GM21717 (cell line): ENCODE data around the gene TEX52.
"Not testable (repeated sequence)": the region's sequence is repeated elsewhere in the genome, so short reads cannot be mapped to it uniquely, and the experiment has no call there.

Experiments
- ATAC-seq: cut with Tn5 transposase; IDR thresholded peaks from one replicate; pipeline ENCODE4 v1.9.1; 2021; ENCODE audit warnings: mild to moderate bottlenecking, moderate library complexity; ENCODE audit not compliant: unreplicated experiment

The TEX52 gene

DNA sequence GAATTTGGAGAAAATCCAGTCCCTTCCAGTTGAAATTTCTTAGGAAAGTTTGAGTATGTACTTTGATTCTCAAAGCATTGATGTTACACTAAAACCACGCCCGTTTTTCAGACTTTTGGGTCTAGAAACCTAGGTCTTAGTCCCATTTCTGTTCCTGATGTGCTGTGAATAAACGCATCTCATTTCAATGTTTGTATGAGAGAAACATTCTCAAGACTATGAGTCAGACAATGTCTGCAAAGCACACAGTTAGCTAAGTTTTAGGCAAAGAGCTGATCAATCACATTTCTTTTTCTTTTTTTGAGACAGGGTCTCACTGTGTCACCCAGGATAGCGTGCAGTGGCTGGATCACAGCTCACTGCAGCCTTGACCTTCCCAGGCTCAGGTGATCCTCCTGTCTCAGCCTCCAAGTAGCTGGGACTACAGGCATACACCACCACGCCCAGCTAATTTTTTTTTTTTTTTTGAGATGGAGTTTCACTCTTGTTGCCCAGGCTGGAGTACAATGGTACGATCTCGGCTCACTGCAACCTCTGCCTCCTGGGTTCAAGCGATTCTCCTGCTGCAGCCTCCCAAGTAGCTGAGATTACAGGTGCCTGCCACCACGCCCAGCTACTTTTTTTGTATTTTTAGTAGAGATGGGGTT is 12.3 kb upstream of the TEX52 start:
- ATAC-seq: not testable (repeated sequence)

GRCh38 chr12:2864198-2864597 is 7.4 kb upstream of the TEX52 start:
- ATAC-seq: no peak

GRCh38 chr12:2863402-2863801 is 6.6 kb upstream of the TEX52 start:
- not testable (repeated sequence) for ATAC-seq

GRCh38 chr12:2862876-2863275 is 6.0 kb upstream of the TEX52 start:
- no peak for ATAC-seq

DNA sequence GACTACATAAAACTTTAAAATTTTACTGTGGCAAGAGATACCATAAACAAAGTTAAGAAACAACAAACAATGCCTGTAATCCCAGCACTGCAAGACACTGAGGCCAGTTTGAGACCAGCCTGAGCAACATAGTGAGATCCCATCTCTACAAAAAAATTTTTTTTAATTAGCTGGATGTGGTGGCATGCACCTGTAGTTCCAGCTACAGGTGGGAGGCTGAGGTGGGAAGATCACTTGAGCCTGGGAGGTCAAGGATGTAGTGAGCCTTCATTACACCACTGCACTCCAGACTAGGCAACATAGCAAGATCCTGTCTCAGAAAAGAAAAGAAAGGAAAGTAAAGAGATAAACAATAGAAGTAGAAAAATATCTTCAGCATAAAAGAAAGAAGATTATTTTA is 3.3 kb upstream of the TEX52 start:
- ATAC-seq: no peak

DNA sequence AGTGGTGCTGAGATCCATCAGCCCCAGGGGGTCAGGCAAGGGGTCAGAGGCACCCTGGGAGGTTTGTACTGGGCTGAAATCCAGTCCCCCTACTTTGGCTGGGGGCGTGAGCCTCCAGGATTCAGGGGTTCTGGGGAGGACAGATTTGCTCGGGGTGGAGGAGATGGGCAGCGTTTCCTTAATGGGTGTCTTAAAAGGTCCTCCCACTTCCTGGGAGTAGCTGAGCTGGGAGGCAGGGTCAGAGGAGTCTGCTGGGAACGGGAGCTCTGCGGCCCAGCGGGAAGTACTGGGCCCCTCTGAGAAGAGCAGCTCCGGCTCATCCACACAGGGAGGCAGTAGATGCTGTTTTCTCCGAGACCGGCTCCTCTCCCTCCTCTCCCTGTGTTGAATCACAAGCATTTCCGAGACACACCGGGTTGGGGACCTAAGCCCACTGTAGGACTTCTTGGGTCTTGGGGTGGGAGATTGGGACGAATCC is 2.1 kb upstream of the TEX52 start:
- no peak for ATAC-seq

DNA sequence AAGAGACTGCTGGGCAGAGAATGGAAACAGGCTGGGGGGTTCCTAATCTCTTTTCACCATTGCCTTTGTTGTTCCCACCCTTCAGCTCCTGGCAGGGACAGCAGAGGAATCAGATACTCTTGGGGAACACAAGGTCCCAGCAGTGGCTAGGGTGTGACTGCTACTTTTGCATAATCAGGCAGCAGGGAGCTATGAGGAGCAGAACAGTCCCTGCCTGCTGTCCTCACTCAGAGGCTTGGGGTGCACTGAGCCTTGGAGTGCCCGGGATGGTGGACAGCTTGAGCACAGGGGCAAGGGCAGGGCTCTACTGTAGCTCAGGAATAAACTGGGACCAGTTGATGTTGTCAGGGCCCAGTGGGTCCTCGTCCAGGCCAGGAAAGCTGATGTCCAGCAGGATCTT is 1.5 kb upstream of the TEX52 start:
- no peak for ATAC-seq

- no peak for ATAC-seq
These were observed 737 bp upstream of the TEX52 start for GRCh38 chr12:2857576-2857975.

GRCh38 chr12:2856051-2856450 is 788 bp downstream of the TEX52 start:
- ATAC-seq: no peak

GRCh38 chr12:2855546-2855945 is 1.3 kb downstream of the TEX52 start:
- ATAC-seq: no peak

DNA sequence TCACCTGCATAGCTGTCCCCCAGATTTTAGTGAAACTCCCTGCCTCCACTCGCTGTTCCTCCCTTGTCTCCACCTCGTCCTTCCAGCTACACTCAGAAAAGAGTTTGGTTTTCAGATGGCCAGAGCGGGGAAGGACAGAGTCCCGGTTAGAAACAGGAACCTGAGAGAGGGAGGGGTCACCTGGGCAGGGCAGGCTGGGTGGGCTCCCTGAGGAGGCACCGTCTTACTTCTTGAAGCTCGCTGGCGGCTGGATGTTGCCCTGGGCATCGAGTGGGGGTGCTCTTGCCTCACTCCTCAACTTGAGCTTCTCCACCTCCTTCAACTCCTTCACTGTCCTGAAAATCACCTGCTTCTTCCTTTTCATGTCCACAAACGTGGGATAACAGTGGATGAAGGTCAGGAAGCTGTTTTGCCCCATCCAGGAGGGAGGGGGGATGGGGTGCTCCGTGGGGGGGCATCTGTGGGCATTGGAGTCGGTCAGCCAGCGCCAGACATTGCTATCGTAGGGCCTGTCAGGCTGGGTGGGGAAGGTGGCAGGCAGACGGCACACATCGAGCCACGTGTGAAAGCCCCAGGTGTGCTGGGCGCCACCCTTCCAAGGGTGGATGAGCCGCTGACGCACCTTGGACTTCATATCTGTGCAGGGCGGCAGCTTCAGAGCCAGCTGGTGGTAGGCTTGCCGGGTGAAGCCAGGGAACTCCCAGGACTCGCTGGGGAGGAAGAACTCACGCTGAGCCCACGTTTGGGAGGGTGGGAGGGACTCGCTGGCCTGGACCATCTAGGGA is 2.0 kb downstream of the TEX52 start:
- ATAC-seq: no peak

- ATAC-seq: no peak
These were observed 3.2 kb downstream of the TEX52 start for GRCh38 chr12:2853626-2854025.

DNA sequence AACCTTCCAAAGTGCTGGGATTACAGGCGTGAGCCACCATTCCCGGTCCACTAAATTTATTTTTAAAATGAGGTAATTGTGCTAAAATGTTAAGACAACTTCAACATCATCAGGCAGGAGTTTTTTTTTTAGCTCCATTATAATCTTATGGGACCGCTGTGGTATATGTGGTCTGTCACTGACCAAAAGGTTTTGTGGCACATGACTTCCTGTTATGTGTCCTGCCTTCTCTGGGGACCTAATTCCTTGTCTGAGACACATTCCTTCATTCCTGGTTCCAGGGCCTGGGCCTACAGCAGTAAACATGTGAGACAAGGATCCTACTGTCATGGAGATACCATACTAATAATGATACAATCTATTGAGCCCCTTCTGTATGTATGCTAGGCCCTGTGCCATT is 4.9 kb downstream of the TEX52 start:
- no peak for ATAC-seq

- ATAC-seq: no peak
These were observed 11.6 kb downstream of the TEX52 start for GRCh38 chr12:2845280-2845679.

GRCh38 chr12:2844786-2845185 is 12.1 kb downstream of the TEX52 start:
- ATAC-seq: no peak

DNA sequence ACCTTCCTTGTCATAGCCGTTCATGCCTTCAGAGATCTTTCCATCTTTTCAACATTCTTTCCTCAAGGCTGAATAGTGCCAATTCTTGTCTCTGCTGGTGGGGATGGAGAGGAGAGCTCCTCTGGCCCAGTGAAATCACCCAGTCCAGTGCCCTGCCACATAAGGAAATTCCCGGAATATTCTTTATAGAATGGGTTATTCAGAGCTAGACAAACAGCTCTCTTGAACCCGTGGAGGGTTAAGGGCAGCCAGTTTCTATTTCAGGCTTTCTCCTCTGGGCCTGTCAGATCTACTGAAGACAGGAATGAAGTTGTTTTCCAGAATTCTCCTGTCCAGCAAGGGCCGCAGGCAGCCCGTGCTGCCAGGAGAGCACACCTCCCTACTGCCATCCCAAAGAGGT is 13.9 kb downstream of the TEX52 start:
- no peak for ATAC-seq

GRCh38 chr12:2841056-2841650 is 15.7 kb downstream of the TEX52 start:
- ATAC-seq: no peak

DNA sequence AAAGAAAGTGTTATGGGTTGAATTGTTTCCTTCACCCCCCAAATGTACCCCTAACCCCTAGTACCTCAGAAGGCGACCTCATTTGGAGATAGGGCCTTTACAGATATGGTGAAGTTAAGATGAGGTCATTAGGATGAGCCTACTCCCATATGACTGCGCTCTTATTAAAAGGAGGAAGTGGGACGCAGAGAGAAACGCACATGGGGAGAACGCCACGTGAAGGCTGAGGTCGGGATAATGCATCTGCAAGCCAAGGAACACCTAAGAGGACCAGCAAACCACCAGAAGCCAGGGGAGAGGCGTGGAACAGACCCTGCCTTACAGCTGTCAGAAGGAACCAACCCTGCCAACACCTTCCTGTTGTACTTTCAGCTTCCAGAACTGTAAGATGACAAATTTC is 20.3 kb downstream of the TEX52 start:
- no peak for ATAC-seq

DNA sequence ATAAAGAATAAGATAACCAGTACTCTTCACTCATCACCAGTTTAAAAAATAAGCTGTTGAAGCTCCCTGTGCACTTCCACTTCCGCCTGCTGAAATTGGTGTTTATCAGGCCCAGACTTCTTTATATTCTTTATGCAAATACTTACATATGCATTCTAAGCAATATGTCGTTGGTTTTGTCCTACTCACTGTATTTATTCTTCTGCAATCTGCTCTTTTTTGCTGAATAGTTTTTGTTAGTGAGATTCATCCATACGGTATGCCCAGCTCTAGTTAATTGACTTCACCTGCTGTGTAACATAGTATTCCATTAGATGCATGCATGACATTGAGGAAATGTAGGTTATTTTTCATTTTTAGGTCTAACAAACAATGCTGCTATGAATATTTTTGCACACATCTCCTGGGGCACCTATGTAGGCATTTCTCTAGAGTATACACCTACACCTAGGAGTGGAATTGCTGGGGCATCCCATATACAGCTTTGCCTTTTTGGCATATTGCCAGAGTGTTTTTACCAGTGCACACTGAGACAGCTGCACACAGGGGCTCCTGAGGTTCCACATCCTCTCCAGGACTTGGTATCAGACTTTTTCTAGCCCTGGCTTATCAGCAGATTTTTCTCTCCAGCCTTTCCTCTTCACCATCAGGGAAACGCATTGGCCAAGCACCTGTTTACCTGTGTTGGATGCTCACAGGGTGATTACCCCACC is 21.0 kb downstream of the TEX52 start:
- ATAC-seq: no peak

- ATAC-seq: no peak
These were observed 22.0 kb downstream of the TEX52 start, which contains the start of gene NRIP2 for GRCh38 chr12:2834581-2835491. Gene NRIP2 (minus strand): TSS chr12:2835035. CDS start chr12:2834983, 52 bp downstream.
